ENCODE results near the gene ENDOV.
"Not testable (repeated sequence)": the region's sequence is repeated elsewhere in the genome, so short reads cannot be mapped to it uniquely, and the experiment has no call there.

The ENDOV gene

DNA sequence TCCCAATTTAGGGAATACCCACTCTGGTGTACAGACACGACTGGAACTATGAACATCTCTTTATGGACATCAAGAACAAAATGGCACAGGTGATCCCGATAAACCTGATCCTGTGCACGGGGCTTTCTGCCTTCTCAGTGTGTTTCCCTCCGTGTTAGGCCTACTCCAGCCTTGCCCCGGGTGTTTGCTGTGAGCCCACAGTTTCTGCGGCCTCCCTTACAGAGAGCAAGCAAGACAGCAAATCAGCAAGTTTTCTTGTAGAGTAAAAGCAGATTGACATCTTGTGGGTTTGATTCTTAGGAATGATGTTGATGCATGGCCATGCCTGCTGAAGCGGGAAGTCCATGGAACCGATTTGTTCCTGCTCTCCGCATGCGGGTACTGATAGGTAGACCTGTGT is 26.4 kb upstream of the ENDOV start:
- Histone ChIP-seq H3K4me3 (ENCODE audit: low read depth, low read length) (no peak overlapping the region), H3K36me3 (ENCODE audit: insufficient read depth, low read length) (peaks cover 46% of the 10 kb centered on the region), H3K79me2 (ENCODE audit: control insufficient read depth, insufficient read depth, low read length, unreplicated experiment) (no peaks in the 10 kb centered on the region), H2AFZ (ENCODE audit: low read length, unreplicated experiment) (no peak overlapping the region), H3K4me1 (ENCODE audit: control insufficient read depth, insufficient read depth, low read length, unreplicated experiment) (no peaks in the 10 kb centered on the region), H3K27me3 (ENCODE audit: insufficient read depth, low read length) (no peaks in the 10 kb centered on the region), H3K27ac (ENCODE audit: low read depth, low read length) (no peak overlapping the region)

DNA sequence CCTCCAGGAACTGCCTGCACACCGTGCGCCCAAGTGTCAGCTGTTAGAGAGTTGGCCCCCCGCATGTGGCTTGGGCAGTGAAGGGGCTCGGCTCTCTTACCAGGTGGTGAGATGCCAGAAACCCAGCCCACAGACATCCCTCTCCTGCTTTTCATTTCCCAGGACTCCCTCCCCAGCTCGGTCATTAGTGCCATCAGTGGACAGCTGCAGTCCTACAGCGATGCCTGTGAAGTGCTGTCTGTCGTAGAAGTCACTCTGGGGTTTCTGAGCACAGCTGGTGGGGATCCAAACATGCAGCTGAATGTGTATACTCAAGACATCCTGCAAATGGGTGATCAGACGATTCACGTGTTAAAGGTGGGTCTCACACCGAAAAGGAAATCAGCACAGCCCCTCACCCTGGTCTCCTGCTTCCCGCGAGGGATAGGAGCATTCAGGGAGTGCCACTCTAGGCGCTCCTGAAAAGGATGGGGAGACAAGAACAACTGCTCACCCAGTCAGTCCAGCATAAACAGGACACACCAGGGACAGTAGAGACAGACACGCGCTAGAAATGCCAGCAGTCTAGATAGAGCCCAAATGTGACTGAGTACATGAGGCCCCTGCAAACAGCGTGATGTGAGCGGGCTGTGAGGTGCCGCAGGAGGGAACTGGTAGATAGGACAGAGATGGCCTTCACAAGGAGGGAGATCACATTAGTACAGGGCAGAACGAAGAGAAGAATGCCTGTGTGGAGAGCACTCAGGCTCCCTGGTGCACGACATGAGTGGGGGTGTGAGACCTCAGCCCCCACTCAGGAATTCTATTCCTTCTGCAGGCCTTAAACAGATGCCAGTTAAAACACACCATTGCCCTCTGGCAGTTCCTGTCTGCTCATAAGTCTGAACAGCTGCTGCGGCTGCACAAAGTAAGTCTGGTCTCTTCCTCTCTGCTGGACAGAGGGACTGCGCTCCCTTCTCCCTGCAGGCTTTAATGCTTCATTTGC is 25.7 kb upstream of the ENDOV start:
- H3K79me2 ChIP-seq (ENCODE audit: control insufficient read depth, insufficient read depth, low read length, unreplicated experiment): no peaks in the 10 kb centered on the region
- H3K4me1 ChIP-seq (ENCODE audit: control insufficient read depth, insufficient read depth, low read length, unreplicated experiment): no peaks in the 10 kb centered on the region
- peaks cover 53% of the 10 kb centered on the region for H3K36me3 ChIP-seq (ENCODE audit: insufficient read depth, low read length)
- H3K27me3 ChIP-seq (ENCODE audit: insufficient read depth, low read length): no peaks in the 10 kb centered on the region
- H3K27ac ChIP-seq (ENCODE audit: low read depth, low read length): no peak overlapping the region
- no peak overlapping the region for H3K4me3 ChIP-seq (ENCODE audit: low read depth, low read length)
- H2AFZ ChIP-seq (ENCODE audit: low read length, unreplicated experiment): no peak overlapping the region

DNA sequence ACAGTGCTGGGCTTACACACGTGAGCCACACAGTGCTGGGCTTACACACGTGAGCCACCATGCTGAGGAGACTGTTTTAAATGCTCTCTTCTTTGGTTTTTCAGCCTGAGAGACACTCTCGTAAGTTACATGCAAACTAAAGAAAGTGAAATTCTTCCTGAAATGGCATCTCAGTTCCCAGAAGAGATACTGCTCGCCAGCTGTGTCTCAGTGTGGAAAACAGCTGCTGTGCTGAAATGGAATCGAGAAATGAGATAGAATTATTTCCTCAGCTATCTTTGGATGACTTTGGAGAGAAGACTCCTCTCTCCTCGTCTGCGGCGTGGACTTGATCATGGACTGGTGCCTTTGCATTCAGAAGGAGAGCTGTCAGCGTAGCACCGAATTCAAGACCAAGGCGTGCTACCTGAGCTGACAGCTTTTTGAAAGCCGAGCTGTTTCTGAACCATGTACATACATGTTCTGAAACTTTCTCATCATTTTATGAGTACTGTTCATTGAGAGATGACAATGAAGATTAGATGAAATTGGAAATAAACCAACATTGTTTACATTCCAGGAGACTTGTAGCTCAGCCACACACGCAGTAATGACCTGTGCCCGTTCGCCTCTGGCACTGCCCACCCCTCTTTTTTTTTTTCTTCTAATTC is 21.6 kb upstream of the ENDOV start:
- Histone ChIP-seq H3K4me1 (ENCODE audit: control insufficient read depth, insufficient read depth, low read length, unreplicated experiment) (no peaks in the 10 kb centered on the region), H3K27ac (ENCODE audit: low read depth, low read length) (no peak overlapping the region), H3K36me3 (ENCODE audit: insufficient read depth, low read length) (peaks cover 38% of the 10 kb centered on the region), H2AFZ (ENCODE audit: low read length, unreplicated experiment) (no peak overlapping the region), H3K27me3 (ENCODE audit: insufficient read depth, low read length) (no peaks in the 10 kb centered on the region), H3K4me3 (ENCODE audit: low read depth, low read length) (no peak overlapping the region), H3K79me2 (ENCODE audit: control insufficient read depth, insufficient read depth, low read length, unreplicated experiment) (no peaks in the 10 kb centered on the region)

DNA sequence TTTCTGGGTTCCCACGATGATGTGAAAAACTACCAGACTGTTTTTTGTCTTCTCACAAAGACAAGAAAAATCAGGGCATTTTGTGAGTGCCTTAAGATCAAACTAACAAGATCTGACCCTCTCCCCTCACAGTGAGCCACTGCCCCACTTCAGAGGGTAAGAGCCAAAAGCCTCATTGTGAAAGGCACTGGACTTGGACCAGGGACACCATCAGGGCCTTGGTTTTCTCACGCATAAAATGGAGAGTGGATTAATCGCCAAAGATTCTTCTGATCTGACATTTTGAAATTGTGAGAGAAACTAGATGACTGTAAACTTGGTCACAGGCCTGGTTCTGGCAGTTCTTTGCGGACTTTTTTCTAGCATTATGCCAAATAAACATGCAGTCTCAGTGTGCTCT is 21.0 kb upstream of the ENDOV start:
- Histone ChIP-seq H2AFZ (ENCODE audit: low read length, unreplicated experiment) (no peak overlapping the region), H3K4me1 (ENCODE audit: control insufficient read depth, insufficient read depth, low read length, unreplicated experiment) (no peaks in the 10 kb centered on the region), H3K79me2 (ENCODE audit: control insufficient read depth, insufficient read depth, low read length, unreplicated experiment) (no peaks in the 10 kb centered on the region), H3K36me3 (ENCODE audit: insufficient read depth, low read length) (peaks cover 32% of the 10 kb centered on the region), H3K4me3 (ENCODE audit: low read depth, low read length) (no peak overlapping the region), H3K27me3 (ENCODE audit: insufficient read depth, low read length) (no peaks in the 10 kb centered on the region), H3K27ac (ENCODE audit: low read depth, low read length) (no peak overlapping the region)

DNA sequence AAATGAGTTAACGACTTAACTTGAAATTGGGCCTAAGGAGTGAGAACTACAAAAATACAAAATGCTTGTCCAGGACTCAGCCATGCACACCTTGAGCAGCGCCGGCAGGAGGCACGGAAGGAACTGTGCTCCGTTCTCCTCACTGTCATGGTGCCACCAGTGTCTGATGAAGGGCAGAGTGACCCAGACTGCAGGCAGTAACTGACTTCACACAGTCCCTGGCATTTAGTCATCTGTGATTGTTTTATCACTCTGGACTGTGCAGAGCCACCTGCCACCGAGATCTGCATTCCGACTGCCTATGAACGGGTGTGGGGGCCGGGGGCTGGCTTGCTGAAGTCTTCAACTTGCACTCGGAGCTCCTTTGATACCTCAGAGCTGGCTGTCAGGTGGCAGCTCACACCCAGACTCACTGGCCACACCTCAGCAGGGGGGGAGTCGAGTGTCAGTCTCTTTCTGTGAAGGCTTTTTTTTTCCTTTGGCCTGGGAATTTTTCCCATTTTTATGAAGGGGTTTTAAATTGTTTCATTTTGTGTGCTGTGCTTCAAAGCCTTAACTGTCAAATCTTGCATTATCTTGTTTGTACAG is 20.2 kb upstream of the ENDOV start:
- no peaks in the 10 kb centered on the region for H3K27me3 ChIP-seq (ENCODE audit: insufficient read depth, low read length)
- no peak overlapping the region for H2AFZ ChIP-seq (ENCODE audit: low read length, unreplicated experiment)
- no peak overlapping the region for H3K4me3 ChIP-seq (ENCODE audit: low read depth, low read length)
- no peaks in the 10 kb centered on the region for H3K79me2 ChIP-seq (ENCODE audit: control insufficient read depth, insufficient read depth, low read length, unreplicated experiment)
- H3K27ac ChIP-seq (ENCODE audit: low read depth, low read length): no peak overlapping the region
- peaks cover 27% of the 10 kb centered on the region for H3K36me3 ChIP-seq (ENCODE audit: insufficient read depth, low read length)
- H3K4me1 ChIP-seq (ENCODE audit: control insufficient read depth, insufficient read depth, low read length, unreplicated experiment): no peaks in the 10 kb centered on the region

DNA sequence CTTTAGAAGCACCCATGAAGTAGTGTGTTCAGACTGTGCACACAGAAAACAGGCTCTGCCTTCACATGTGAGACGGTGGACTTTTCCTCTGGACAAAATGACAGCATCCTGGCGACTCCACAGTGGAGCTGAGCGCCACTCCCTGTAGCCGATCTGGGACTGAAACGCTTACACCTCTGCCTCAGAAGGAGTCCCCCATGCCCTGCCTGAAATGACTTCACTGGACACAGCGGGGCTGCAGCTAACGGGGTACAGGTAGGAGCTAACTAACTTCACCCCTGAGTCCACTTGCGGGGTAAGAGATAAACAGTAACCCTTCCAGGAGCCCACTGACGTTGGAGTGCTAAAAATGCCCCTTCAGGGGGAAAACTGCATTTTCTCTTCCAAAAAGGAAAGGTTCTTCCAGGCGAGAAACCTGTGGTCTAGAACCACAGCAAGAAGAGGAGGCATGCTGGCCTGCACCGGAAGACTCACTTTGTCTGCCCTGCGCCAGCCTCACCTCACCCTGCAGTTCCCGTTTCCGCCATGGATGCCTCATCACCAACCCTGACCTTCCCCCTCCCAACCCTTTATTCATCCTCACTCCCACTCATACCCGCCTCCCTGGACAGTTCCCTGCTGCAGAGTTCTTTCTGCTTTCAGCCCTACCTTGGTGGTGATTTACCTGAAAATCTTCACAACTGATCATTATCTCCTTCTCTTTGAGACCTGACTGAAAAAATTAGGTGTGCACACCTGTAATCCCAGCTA is 19.4 kb upstream of the ENDOV start:
- Histone ChIP-seq H3K27me3 (ENCODE audit: insufficient read depth, low read length) (no peaks in the 10 kb centered on the region), H3K79me2 (ENCODE audit: control insufficient read depth, insufficient read depth, low read length, unreplicated experiment) (no peaks in the 10 kb centered on the region), H3K36me3 (ENCODE audit: insufficient read depth, low read length) (peaks cover 20% of the 10 kb centered on the region), H3K4me3 (ENCODE audit: low read depth, low read length) (no peak overlapping the region), H3K27ac (ENCODE audit: low read depth, low read length) (no peak overlapping the region), H3K4me1 (ENCODE audit: control insufficient read depth, insufficient read depth, low read length, unreplicated experiment) (no peaks in the 10 kb centered on the region), H2AFZ (ENCODE audit: low read length, unreplicated experiment) (no peak overlapping the region)

DNA sequence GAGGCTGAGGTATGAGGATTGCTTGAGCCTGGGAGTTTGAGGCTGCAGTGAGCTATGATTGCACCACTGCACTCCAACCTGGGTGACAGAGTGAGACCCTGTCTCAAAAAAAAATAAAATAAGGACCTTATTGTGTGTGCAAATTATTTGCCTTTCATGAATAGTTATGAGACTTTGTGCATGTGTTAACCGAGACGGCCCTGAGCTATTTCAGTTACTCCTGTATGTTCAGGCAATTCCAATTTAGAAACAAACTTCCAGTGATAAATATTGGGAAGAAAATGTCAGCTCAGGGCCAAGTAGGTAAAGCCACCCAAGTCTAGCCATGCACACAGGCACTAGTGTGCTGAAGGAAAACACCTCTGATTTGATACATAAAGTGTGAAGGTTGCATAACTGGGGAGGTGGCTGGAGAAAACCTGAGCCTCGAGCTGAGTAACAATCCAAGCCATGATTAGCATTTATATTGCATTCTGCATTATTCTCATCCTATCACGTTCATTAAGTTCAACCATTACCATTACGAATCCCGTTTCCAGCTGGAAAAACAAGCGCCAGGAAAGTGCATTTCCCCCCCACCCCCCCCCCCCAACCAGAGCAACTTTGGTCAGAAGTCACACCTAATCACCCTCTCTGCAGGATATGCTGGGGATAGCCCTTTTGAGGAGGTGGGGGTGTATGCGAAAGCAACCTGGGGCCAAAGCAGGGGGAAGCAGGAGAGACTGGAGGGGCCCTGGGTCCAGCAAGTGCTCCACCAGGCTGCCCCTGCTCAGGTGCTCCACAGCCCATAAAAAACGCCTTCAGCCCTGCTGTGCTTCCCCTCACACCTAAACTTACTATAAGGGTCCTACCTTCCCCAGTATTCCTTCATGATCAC is 18.6 kb upstream of the ENDOV start:
- Histone ChIP-seq H3K4me1 (ENCODE audit: control insufficient read depth, insufficient read depth, low read length, unreplicated experiment) (no peaks in the 10 kb centered on the region), H3K4me3 (ENCODE audit: low read depth, low read length) (no peak overlapping the region), H3K27me3 (ENCODE audit: insufficient read depth, low read length) (no peaks in the 10 kb centered on the region), H2AFZ (ENCODE audit: low read length, unreplicated experiment) (no peak overlapping the region), H3K36me3 (ENCODE audit: insufficient read depth, low read length) (peaks cover 20% of the 10 kb centered on the region), H3K27ac (ENCODE audit: low read depth, low read length) (no peak overlapping the region), H3K79me2 (ENCODE audit: control insufficient read depth, insufficient read depth, low read length, unreplicated experiment) (no peaks in the 10 kb centered on the region)

DNA sequence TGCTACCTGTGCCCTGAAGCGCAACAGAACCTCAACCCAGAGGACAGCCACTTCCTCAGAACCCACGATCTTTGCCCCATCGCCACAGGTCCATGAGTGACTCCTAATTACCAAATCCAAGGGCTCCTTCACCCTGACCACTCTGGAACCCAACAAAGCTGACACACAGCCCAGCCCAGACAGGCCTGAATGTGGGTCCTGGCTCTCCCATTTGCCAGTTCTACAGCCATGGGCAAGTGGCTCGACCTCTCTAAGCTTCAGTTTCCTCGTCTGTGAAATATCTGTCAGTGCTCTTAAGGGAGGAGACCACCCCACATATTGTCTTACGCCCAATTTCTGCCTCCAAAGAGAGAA is 18.0 kb upstream of the ENDOV start:
- H3K79me2 ChIP-seq (ENCODE audit: control insufficient read depth, insufficient read depth, low read length, unreplicated experiment): no peaks in the 10 kb centered on the region
- H3K27me3 ChIP-seq (ENCODE audit: insufficient read depth, low read length): no peaks in the 10 kb centered on the region
- no peak overlapping the region for H3K4me3 ChIP-seq (ENCODE audit: low read depth, low read length)
- no peak overlapping the region for H3K27ac ChIP-seq (ENCODE audit: low read depth, low read length)
- no peaks in the 10 kb centered on the region for H3K4me1 ChIP-seq (ENCODE audit: control insufficient read depth, insufficient read depth, low read length, unreplicated experiment)
- H3K36me3 ChIP-seq (ENCODE audit: insufficient read depth, low read length): peaks cover 20% of the 10 kb centered on the region
- no peak overlapping the region for H2AFZ ChIP-seq (ENCODE audit: low read length, unreplicated experiment)

DNA sequence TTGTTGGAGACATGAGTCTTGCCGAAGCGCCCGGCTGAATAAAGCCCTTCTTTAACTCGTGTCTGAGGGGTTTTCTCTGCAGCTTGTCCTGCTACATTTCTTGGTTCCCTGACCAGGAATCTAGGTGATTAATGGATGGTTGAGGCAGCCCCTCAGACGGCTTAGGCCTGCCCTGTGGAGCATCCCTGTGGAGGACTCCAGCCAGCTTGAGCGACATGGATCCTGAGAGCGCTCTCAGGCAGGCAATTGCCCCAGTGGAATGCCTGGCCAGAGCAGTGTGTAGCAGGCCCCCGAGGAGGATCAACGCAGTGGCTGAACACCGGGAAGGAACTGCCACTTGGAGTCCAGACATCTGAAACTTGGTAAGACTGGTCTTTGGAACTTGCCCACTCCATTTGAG is 17.3 kb upstream of the ENDOV start:
- Histone ChIP-seq H3K27ac (ENCODE audit: low read depth, low read length) (no peak overlapping the region), H2AFZ (ENCODE audit: low read length, unreplicated experiment) (no peak overlapping the region)

DNA sequence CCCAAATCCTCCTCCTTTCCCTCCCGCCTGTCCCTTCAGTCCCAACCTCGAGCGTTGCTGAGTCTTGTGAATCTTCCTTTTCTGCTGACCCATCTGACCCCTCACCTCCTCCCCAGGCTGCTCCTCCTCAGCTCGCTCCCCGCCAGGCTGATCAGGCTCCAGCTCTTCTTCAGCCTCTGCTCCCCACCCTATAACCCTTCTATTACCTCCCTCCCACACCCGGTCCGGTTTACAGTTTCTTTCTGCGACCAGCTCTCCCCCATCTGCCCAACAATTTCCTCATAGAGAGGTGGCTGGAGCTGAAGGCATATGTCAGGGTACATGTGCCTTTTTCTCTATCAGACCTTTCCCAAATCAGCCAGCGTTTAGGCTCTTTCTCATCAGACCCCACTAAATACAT is 13.9 kb upstream of the ENDOV start:
- not testable (repeated sequence) for H3K79me2 ChIP-seq (ENCODE audit: control insufficient read depth, insufficient read depth, low read length, unreplicated experiment); H3K27ac ChIP-seq (ENCODE audit: low read depth, low read length); H3K4me3 ChIP-seq (ENCODE audit: low read depth, low read length); H2AFZ ChIP-seq (ENCODE audit: low read length, unreplicated experiment); H3K27me3 ChIP-seq (ENCODE audit: insufficient read depth, low read length); H3K36me3 ChIP-seq (ENCODE audit: insufficient read depth, low read length); H3K4me1 ChIP-seq (ENCODE audit: control insufficient read depth, insufficient read depth, low read length, unreplicated experiment)

More for the DNA sequence above, 17.3 kb upstream of the ENDOV start:
- peaks cover 20% of the 10 kb centered on the region for H3K36me3 ChIP-seq (ENCODE audit: insufficient read depth, low read length)
- H3K4me1 ChIP-seq (ENCODE audit: control insufficient read depth, insufficient read depth, low read length, unreplicated experiment): no peaks in the 10 kb centered on the region
- no peaks in the 10 kb centered on the region for H3K79me2 ChIP-seq (ENCODE audit: control insufficient read depth, insufficient read depth, low read length, unreplicated experiment)
- H3K4me3 ChIP-seq (ENCODE audit: low read depth, low read length): no peak overlapping the region
- no peaks in the 10 kb centered on the region for H3K27me3 ChIP-seq (ENCODE audit: insufficient read depth, low read length)
